SH-SY5Y (cell line): ENCODE measurements around the gene LPAR3.

Experiments
- GATA2 ChIP-seq: IDR thresholded peaks from 2 replicates; pipeline ENCODE4 v1.6.1; 2011; ENCODE audit warnings: mild to moderate bottlenecking, low read depth, low read length
- GATA3 ChIP-seq: IDR thresholded peaks from 2 replicates; pipeline ENCODE4 v1.6.1; 2011; ENCODE audit warnings: low read depth, mild to moderate bottlenecking, low read length, moderate library complexity

DNA sequence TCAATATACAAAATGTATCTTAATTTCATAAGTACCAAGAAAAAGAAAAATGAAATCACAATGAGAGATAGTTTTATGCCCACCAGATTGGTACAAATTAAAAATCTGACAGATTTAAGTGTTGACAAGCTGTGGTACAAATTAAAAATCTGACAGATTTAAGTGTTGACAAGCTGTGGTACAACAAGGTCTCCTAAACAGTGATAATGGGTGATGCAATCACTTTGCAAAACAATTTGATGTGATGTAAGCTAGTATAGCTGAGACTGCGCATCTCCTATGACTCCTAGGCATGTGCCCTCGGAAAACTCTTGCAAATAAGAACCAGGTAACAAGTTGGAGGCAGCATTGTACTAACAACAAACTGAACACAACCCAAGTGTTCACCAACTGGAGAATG lies 100.6 kb downstream of the LPAR3 start:
- TF ChIP-seq GATA2, result no peak
- no peak for TF ChIP-seq GATA3
